Stimulated activated CD4-positive, alpha-beta T cell treated with anti-CD3 and anti-CD28 coated beads, Interleukin-12 subunit alpha, Interleukin-12 subunit beta, amount 100 ng/mL, for 24 hours (primary cell): Measurements from ENCODE around the gene ZBP1.

Experiments used
- DNase-seq, 2 experiments: peaks; one replicate each; pipeline ENCODE4 v3.0.0-alpha.2; 2020; ENCODE audit warnings: low read depth in 2 of 2

The ZBP1 gene

DNA sequence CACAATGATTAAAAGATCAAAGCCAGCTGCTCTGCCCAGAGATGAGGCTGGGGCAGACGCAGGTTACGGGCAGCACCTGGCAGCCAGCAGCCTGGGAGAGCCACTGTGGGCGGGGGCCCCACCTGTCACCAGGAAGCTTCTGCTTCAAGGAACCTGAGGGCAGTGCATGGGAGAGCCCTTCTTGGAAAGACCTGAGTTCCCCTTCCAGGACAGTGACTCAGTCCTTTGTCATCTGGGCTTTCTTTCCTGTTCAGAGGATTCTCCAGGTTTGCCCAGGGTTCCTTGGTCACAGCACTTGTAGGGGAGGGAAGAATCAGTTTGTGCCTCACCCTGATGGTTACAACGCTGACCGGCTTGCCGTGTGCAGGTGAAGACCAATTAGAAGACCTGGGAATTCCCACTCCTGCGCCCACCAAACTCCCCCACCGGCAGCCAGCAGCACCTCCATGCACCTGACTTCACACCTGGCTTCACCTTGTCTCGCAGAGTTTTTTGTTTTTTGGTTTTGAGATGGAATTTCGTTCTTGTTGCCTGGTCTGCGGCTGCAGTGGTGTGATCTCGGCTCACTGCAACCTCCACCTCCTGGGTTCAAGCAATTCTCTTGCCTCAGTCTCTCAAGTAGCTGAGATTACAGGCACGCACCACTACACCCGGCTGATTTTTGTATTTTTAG lies 2.0 kb downstream of the ZBP1 start:
- no peak for DNase-seq

GRCh38 chr20:57617079-57617795 lies 3.0 kb downstream of the ZBP1 start:
- no peak for DNase-seq

DNA sequence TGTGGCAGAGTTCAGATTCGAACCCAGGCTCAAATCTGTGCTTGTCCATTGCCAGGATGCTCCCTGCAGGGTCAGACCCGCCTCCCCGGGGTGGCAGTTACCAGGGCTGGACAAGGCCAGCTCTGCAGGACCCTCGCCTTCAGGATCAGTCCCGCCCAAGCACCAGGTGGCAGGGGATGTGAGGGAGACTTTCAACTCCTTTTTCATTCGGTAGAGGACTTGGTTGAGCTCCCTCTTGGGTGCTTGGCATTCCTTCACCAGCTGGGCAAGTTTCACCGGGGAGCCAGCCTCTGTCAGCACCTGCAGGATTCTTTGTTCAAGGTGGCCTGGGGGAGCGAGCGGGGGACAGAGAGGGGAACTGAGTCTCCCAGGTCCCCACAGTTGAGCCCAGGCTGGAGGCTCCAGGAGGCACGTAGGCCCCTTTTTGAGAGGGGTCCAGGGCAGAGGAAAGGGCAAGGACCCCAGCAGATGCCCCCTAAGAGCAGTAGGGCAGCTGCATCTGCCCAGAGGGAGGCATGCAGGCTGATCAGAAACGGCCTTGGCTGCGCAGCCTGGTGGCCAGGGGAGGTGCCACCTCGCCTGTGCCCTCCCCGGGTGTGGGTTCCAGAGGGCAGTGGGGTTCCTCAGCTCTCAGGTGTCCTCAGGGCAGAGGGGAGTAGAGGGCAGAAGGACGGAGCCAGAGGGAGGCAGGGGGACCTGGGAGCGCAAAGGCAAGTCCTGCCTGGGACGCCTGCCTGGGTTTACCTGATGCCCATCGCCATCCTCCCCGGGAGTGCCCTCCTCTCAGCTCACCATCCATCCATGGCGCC lies 3.9 kb downstream of the ZBP1 start:
- DNase-seq, result no peak

- no peak for DNase-seq
These were observed 4.8 kb downstream of the ZBP1 start for GRCh38 chr20:57615445-57615811.

DNA sequence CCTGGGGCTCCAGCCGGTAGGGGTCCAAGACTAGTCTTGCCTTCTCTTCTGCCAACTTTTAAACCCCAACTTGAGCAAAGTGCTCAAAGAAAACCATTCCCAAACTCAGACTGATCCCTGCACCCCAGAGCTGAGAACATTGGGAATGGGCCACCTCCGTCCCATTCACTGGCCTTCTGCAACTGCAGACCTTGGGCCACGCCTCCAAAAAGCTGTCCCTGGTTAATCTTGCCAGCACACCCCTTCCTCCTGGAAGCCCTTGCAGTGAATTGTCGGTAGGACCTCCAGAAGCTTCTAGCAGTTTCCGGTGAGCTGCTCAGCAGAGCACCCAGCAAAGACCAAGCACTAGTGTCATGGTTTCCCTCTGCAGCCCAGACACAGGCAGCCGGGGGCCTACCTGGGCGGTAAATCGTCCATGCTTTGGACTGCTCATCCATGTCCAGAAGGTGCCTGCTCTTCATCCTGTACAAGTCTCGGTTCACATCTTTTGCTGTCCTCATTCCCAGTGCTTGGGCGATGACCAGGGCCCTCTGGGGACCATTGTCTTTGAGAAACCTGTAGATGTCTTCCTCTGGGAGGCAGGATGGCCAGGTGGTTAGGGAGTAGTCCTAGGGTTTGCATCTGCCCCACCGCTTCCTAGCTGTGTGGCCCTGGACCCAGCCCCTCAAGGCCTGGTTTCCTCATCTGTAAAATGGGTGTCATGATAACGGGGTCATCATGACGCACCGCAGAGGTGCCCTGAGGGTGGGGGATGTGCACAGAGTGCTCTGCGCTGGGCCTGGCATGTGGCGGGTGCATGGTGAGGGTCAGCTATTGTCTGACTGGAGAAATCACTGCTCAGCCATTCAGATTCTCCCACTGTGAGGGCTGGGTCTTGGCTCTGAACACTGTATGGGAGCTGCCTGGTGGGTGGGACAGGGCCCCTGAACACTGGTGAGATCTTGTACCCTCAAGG lies 5.5 kb downstream of the ZBP1 start:
- DNase-seq, result no peak

- DNase-seq, result no peak
These were observed 6.7 kb downstream of the ZBP1 start for GRCh38 chr20:57613481-57613921.

- no peak for DNase-seq
These were observed 7.3 kb downstream of the ZBP1 start for GRCh38 chr20:57612916-57613315.

DNA sequence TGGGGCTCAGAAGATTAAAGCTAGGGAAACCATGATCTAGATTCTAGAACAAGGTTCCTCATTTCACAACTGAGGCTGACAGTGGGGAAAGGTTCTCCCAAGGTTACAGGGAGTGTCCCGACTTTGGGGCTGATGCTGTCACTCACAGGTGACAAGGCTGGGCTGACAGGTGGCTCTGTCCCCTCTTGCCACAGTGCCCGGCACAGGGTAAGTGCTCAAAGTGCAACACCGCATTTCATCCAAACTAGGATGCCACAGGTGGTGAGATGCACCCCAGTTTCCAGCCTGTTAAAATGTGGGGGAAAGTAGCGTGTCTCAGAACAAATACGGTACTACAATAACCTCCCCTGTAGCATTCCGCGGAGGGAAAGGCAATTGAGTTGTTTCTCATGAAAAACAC lies 7.8 kb downstream of the ZBP1 start:
- no peak for DNase-seq

- no peak for DNase-seq
These were observed 8.5 kb downstream of the ZBP1 start for GRCh38 chr20:57611586-57612311.

DNA sequence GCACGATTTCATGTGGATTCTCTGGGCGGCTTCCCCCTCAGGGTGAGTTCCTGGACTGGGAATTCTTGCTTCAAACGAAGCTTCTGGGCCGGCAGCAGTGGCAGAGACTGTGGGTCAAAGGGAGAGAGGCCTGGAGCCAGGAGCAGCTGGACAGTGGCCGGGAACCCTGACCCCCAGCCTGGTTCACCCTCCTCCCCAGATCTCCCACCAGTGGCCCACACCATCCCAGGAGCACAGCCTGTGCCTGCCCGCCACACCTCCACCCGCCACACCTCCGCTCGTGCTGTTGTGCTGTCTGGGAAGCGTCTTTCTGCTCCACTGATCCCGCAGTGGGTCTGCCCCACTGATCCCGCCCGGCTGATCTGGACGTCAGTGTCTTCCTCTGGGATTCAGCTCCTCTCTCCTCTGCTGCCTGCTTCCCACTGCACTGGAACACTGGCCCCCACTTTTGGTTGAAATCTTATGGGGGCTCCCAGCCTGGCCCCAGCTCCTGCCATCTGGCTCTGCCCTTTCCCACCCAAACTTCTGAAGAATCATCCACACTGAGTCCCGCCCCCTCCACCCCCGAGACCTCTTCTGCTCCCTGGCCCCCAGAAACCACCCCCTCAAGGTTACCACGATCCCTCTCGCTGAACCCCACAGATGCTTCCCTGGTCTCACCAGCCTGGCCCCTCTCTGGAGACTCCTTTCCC lies 9.8 kb downstream of the ZBP1 start:
- no peak for DNase-seq

GRCh38 chr20:57609842-57610167 lies 10.4 kb downstream of the ZBP1 start:
- DNase-seq, result no peak

DNA sequence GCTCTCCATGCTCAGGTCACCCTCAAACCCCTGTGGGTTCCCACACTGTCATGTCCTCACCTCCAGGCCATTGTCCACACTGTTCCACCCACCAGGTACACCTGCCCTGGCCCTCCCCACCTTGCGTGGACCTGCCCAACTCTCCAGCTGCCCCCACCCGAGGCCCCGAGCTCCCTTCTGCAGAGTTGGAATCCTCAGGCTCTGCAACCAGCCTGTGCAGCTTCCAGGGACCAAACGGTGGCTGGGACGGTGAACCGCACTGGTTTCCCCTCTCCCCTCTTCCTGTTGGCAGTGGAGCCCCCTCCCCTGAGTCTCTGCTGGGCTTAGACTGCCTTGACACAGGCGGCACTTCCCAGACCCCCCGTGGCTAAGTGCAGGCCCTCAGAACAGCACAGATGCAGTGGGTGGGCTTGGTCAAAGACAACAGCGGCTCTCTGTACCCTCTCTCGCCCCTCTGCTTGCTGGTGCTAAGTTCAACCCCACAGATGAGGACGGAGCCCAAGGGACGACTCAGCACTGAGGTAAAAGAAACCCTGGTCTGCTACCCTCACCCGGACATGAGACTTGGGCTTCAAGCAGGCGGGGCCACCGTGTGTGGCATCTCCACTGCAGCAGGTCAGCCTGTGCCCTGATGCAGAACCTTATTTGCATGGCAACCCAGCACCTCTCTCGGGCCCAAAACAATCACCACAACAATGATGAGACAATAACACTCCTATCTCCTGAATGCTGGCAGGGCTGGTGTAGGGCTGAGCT lies 11.0 kb downstream of the ZBP1 start:
- no peak for DNase-seq

GRCh38 chr20:57608516-57608915 lies 11.7 kb downstream of the ZBP1 start:
- DNase-seq, result no peak

- no peak for DNase-seq
These were observed 14.3 kb downstream of the ZBP1 start for GRCh38 chr20:57605878-57606277.

- DNase-seq, result no peak
These were observed 15.2 kb downstream of the ZBP1 start for GRCh38 chr20:57605045-57605444.

DNA sequence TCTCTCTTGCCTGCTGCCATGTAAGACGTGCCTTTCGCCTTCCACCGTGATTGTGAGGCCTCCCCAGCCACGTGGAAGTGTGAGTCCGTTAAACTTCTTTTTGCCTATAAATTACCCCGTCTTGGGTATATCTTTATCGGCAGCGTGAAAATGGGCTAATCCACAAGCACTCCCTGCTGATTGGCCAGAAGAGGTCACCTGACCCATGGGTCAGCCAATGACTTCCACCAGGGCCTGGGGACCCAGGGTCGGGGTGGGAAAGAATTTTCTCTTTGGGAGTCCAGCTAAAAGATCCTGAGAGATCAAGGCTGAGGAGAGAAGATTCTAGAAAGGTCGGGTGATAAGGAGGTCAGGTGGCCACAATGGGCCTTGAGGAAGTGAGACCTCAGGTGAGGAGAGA lies 17.1 kb downstream of the ZBP1 start:
- no peak for DNase-seq

DNA sequence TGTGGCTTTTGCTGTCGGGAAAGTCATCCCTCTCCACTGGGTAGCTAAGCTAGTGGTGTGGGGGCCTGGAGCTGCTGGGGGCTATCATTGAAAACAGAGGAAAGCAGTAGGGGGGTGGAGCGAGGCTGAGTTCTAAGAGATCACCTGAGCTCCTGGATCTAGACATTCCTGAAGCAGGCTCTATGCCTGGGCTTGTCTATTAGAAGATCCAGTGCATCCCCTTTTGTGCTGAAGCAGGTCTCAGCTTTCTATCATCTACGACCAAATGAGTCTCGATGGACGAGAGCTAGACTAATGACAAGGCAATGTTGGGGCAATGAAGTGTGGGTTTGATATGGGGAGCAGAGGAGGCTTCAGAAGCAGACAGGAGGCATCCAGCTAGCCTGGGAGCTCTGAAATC lies 18.5 kb downstream of the ZBP1 start:
- DNase-seq, result no peak

DNA sequence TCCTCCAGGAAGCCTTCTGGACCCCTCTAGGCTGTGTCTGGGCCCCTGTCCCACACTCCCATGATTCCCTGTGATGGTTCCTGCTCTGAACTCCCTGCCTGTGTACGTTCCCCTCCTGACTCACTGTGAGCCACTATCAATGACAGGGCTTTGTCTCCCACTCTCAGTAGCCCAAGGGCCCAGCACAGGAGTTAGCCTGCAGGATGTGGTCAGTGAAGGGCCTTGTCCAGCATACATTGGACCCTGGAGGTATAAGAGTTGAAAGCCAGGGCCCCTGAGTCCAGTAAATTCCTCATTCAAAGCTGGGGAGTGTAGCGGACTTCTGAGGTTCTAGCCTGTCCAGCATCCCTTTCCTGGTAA lies 19.0 kb downstream of the ZBP1 start:
- DNase-seq, result no peak

DNA sequence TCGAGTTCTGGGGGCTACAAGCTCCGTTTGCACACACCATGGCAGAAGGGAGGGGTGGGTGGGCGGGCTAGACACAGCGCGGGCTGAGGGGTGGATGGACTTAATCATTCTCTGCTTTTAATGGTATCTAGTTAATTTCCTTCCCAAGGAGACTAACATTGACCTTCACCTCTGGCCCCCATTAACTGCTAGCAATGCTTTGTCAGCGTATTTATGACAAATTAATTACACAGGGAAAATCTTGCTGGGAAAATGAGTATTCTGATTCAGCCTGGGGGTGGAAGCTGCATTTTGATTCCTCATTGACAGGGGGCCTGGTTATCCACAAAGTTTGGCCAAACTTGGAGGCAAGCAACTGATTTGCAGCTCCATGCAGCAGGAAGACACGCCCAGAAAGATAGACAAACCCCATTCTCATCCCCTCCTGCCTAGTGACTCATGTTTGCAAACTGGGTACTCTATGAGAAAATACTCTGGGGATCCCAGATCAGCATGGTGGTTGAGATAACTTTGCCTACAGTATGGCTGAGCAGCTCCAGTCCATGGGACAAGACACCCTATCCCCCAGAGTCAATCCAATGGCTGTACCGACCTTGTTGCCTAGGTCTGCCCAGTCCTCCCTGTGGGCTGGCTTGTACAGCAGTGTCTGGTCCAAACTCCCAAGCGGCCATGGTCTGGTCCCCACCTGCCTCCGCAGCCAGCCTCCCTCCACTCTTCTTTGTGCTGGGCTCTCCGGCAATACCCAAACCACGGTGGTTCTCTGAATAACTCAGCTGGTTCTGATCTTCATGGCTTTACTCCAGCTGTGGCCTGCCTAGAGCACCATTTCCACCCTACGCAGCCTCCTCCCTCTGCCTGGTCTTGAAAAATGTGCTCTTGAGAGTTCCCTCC lies 19.7 kb downstream of the ZBP1 start:
- no peak for DNase-seq
